Mesenchymal stem cell (in vitro differentiated cells and primary cell): ENCODE measurements around the gene CSNK2A1.
A peak's percentile ranks its signal among the peaks of the same experiment; 100 is the strongest.

ENCODE experiments used
- DNase-seq: peaks from one replicate; pipeline ENCODE4 v3.0.0-alpha.2; 2013
- H2AFZ ChIP-seq: one replicate; pipeline ENCODE4 v1.6.1; 2013; ENCODE audit warnings: low read depth, mild to moderate bottlenecking, control low read depth, inconsistent platforms, low read length, moderate library complexity
- H2AK5ac ChIP-seq: 2 replicates; pipeline ENCODE4 v1.6.1; 2013; ENCODE audit warnings: low read length, moderate library complexity, mild to moderate bottlenecking, inconsistent platforms; ENCODE audit not compliant: severe bottlenecking
- H2BK120ac ChIP-seq: one replicate; pipeline ENCODE4 v1.6.1; 2013; ENCODE audit warnings: low read depth, mild to moderate bottlenecking, inconsistent platforms, low read length, moderate library complexity
- H2BK12ac ChIP-seq, 2 experiments: one replicate each; pipeline ENCODE4 v1.6.1; 2013; ENCODE audit warnings: inconsistent platforms in 2 of 2, low read length in 2 of 2, mild to moderate bottlenecking in 2 of 2, moderate library complexity in 2 of 2, control low read depth in 1 of 2
- H2BK15ac ChIP-seq: one replicate; pipeline ENCODE4 v1.6.1; 2013; ENCODE audit warnings: mild to moderate bottlenecking, low read depth, inconsistent platforms; ENCODE audit not compliant: poor library complexity, severe bottlenecking
- H2BK5ac ChIP-seq: 2 replicates; pipeline ENCODE4 v1.6.1; 2013; ENCODE audit warnings: low read depth, mild to moderate bottlenecking, low read length, control low read depth, inconsistent platforms; ENCODE audit not compliant: poor library complexity, severe bottlenecking
- H3K14ac ChIP-seq, 2 experiments: one replicate each; pipeline ENCODE4 v1.6.1; 2013; ENCODE audit warnings: inconsistent platforms in 2 of 2, low read length in 2 of 2, control low read depth in 1 of 2, mild to moderate bottlenecking in 1 of 2, moderate library complexity in 1 of 2
- H3K18ac ChIP-seq, 2 experiments: one replicate each; pipeline ENCODE4 v1.6.1; 2013; ENCODE audit warnings: inconsistent platforms in 2 of 2, low read length in 2 of 2, control low read depth in 1 of 2, low read depth in 1 of 2, mild to moderate bottlenecking in 1 of 2
- H3K23ac ChIP-seq, 2 experiments: one replicate each; pipeline ENCODE4 v1.6.1; 2013; ENCODE audit warnings: inconsistent platforms in 2 of 2, low read length in 2 of 2, mild to moderate bottlenecking in 2 of 2, moderate library complexity in 2 of 2, control low read depth in 1 of 2
- H3K27ac ChIP-seq: 2 replicates; pipeline ENCODE4 v1.5.1; 2013; ENCODE audit warnings: mild to moderate bottlenecking, moderate library complexity, low read length, control low read depth, inconsistent platforms; ENCODE audit not compliant: poor library complexity, severe bottlenecking
- H3K27me3 ChIP-seq, 2 experiments: 2 replicates each; pipeline versions ENCODE4 v1.6.1 to v1.7.0; 2013; ENCODE audit warnings: low read length in 2 of 2, mild to moderate bottlenecking in 2 of 2, moderate library complexity in 2 of 2, control low read depth in 1 of 2, inconsistent platforms in 1 of 2; ENCODE audit not compliant: control insufficient read depth in 1 of 2, insufficient read depth in 1 of 2
- H3K36me3 ChIP-seq, 2 experiments: 2 replicates each; pipeline versions ENCODE4 v1.6.1 to v1.7.0; 2013; ENCODE audit warnings: low read length in 2 of 2, control low read depth in 1 of 2, inconsistent platforms in 1 of 2, low read depth in 1 of 2, mild to moderate bottlenecking in 1 of 2; ENCODE audit not compliant: insufficient read depth in 2 of 2, control insufficient read depth in 1 of 2
- H3K4ac ChIP-seq, 2 experiments: one replicate each; pipeline ENCODE4 v1.6.1; 2013; ENCODE audit warnings: inconsistent platforms in 2 of 2, low read length in 2 of 2, mild to moderate bottlenecking in 2 of 2, moderate library complexity in 2 of 2, control low read depth in 1 of 2, low read depth in 1 of 2
- H3K4me1 ChIP-seq: 2 replicates; pipeline ENCODE4 v1.6.1; 2013; ENCODE audit warnings: low read depth, low read length, control low read depth; ENCODE audit not compliant: control insufficient read depth, insufficient read depth
- H3K4me2 ChIP-seq: 2 replicates; pipeline ENCODE4 v1.6.1; 2013; ENCODE audit warnings: low read length, mild to moderate bottlenecking, inconsistent platforms; ENCODE audit not compliant: poor library complexity, severe bottlenecking
- H3K4me3 ChIP-seq, 2 experiments: 2 replicates each; pipeline versions ENCODE4 v1.5.1 to v1.7.0; 2013; ENCODE audit warnings: low read length in 2 of 2, mild to moderate bottlenecking in 2 of 2, control low read depth in 1 of 2, low read depth in 1 of 2; ENCODE audit not compliant: insufficient read depth in 1 of 2
- H3K79me1 ChIP-seq: replicated peaks from 2 replicates; pipeline ENCODE4 v1.6.1; 2013; ENCODE audit warnings: mild to moderate bottlenecking, control low read depth, low read length, inconsistent platforms; ENCODE audit not compliant: poor library complexity, severe bottlenecking
- H3K9ac ChIP-seq: 2 replicates; pipeline ENCODE4 v1.7.0; 2013; ENCODE audit warnings: mild to moderate bottlenecking, low read length, moderate library complexity
- H3K9me3 ChIP-seq: 2 replicates; pipeline ENCODE4 v1.7.0; 2013; ENCODE audit warnings: mild to moderate bottlenecking, low read length; ENCODE audit not compliant: control insufficient read depth
- H4K8ac ChIP-seq: one replicate; pipeline ENCODE4 v1.6.1; 2013; ENCODE audit warnings: inconsistent platforms, mild to moderate bottlenecking, low read length, moderate library complexity
- H4K91ac ChIP-seq: one replicate; pipeline ENCODE4 v1.6.1; 2013; ENCODE audit warnings: mild to moderate bottlenecking, low read length, inconsistent platforms
- WGBS: methylation state at CpG from one replicate; pipeline ENCODE4 v1.1.7; 2013; ENCODE audit warnings: mixed read lengths; 5-methylcytosine and 5-hydroxymethylcytosine counted together

CSNK2A1 gene

GRCh38 chr20:562232-562897, 18.8 kb upstream of the CSNK2A1 start:
- Histone ChIP-seq H3K4me3 (no peak overlapping the region), H3K4me1 (peaks cover under 1% of the 10 kb centered on the region), H2BK15ac (no peak overlapping the region), H3K27ac (no peak overlapping the region), H2AFZ (no peak overlapping the region), H2BK5ac (no peak overlapping the region), H2AK5ac (no peak overlapping the region), H3K9me3 (no peaks in the 10 kb centered on the region), H3K18ac (no peak overlapping the region), H4K91ac (no peak overlapping the region), H3K79me1 (no peaks in the 10 kb centered on the region), H3K14ac (no peak overlapping the region), H3K4ac (no peak overlapping the region), H3K23ac (no peak overlapping the region), H3K4me2 (no peak overlapping the region), H3K9ac (no peak overlapping the region), H2BK12ac (no peak overlapping the region), H3K27me3 (peaks cover 15 to 72% of the 10 kb centered on the region in 2 experiments), H3K36me3 (no peaks in the 10 kb centered on the region), H2BK120ac (no peak overlapping the region), H4K8ac (no peak overlapping the region)
- no peak for DNase-seq
- 79% methylated on average over 5 of the region's 5 CpGs for WGBS

GRCh38 chr20:561437-562231, 18.0 kb upstream of the CSNK2A1 start:
- Histone ChIP-seq H2BK15ac (no peak overlapping the region), H3K4me1 (peaks cover 2% of the 10 kb centered on the region), H3K9me3 (no peaks in the 10 kb centered on the region), H3K18ac (no peak overlapping the region), H3K4me3 (no peak overlapping the region), H3K27ac (no peak overlapping the region), H3K9ac (no peak overlapping the region), H3K4ac (no peak overlapping the region), H4K8ac (no peak overlapping the region), H2BK12ac (no peak overlapping the region), H3K27me3 (peaks cover 16 to 70% of the 10 kb centered on the region in 2 experiments), H3K14ac (no peak overlapping the region), H3K4me2 (no peak overlapping the region), H3K36me3 (no peaks in the 10 kb centered on the region), H3K23ac (no peak overlapping the region), H3K79me1 (no peaks in the 10 kb centered on the region), H2AFZ (no peak overlapping the region), H2AK5ac (no peak overlapping the region), H2BK5ac (no peak overlapping the region), H4K91ac (no peak overlapping the region), H2BK120ac (no peak overlapping the region)
- peak; percentile 73 for DNase-seq
- 43% methylated on average over 12 of the region's 12 CpGs for WGBS

- H3K9ac ChIP-seq, result no peak overlapping the region
- H3K79me1 ChIP-seq, result no peaks in the 10 kb centered on the region
- no peak overlapping the region for H2BK15ac ChIP-seq
- H3K9me3 ChIP-seq, result no peaks in the 10 kb centered on the region
- H2AK5ac ChIP-seq, result no peak overlapping the region
- H3K4ac ChIP-seq, result no peak overlapping the region
- no peak overlapping the region for H2BK120ac ChIP-seq
- H4K8ac ChIP-seq, result no peak overlapping the region
- H3K4me2 ChIP-seq, result no peak overlapping the region
- H3K36me3 ChIP-seq, result no peaks in the 10 kb centered on the region
- H2BK5ac ChIP-seq, result no peak overlapping the region
- no peak overlapping the region for H3K27ac ChIP-seq
- H2BK12ac ChIP-seq, result no peak overlapping the region
- no peak for DNase-seq
- no peak overlapping the region for H3K14ac ChIP-seq
- 53% methylated on average over 2 of the region's 2 CpGs for WGBS
- H3K27me3 ChIP-seq, result peaks cover 21 to 74% of the 10 kb centered on the region in 2 experiments
- H2AFZ ChIP-seq, result no peak overlapping the region
- H3K4me3 ChIP-seq, result no peak overlapping the region
- no peak overlapping the region for H4K91ac ChIP-seq
- no peak overlapping the region for H3K23ac ChIP-seq
- no peak overlapping the region for H3K18ac ChIP-seq
- peaks cover 2% of the 10 kb centered on the region for H3K4me1 ChIP-seq
Measured at GRCh38 chr20:560680-561079, 17.1 kb upstream of the CSNK2A1 start.

- no peak overlapping the region for H2AK5ac ChIP-seq
- H2BK120ac ChIP-seq, result no peak overlapping the region
- no peak overlapping the region for H4K91ac ChIP-seq
- H2BK5ac ChIP-seq, result no peak overlapping the region
- H3K27ac ChIP-seq, result no peak overlapping the region
- H3K27me3 ChIP-seq, result peaks cover 33 to 75% of the 10 kb centered on the region in 2 experiments
- DNase-seq, result no peak
- H3K4me1 ChIP-seq, result peaks cover 3% of the 10 kb centered on the region
- H3K18ac ChIP-seq, result no peak overlapping the region
- H3K4ac ChIP-seq, result no peak overlapping the region
- no peak overlapping the region for H2BK12ac ChIP-seq
- no peaks in the 10 kb centered on the region for H3K9me3 ChIP-seq
- no peak overlapping the region for H3K23ac ChIP-seq
- H3K79me1 ChIP-seq, result no peaks in the 10 kb centered on the region
- no peak overlapping the region for H3K9ac ChIP-seq
- H3K14ac ChIP-seq, result no peak overlapping the region
- no peak overlapping the region for H3K4me2 ChIP-seq
- H3K36me3 ChIP-seq, result no peaks in the 10 kb centered on the region
- H2AFZ ChIP-seq, result no peak overlapping the region
- WGBS, result 78% methylated on average over 3 of the region's 3 CpGs
- no peak overlapping the region for H4K8ac ChIP-seq
- H3K4me3 ChIP-seq, result no peak overlapping the region
- no peak overlapping the region for H2BK15ac ChIP-seq
Measured at GRCh38 chr20:558117-558516, 14.5 kb upstream of the CSNK2A1 start.
